GM10847 (cell line): Measurements from ENCODE around the gene ARHGAP28.

Experiments used
- POLR2A ChIP-seq: IDR thresholded peaks from 2 replicates; pipeline ENCODE4 v1.6.1; 2011; ENCODE audit not compliant: insufficient read length; ENCODE audit errors: extremely low read depth

ARHGAP28 gene

GRCh38 chr18:6746386-6746960 lies 17.0 kb downstream of the ARHGAP28 start:
- no peak for TF ChIP-seq POLR2A

DNA sequence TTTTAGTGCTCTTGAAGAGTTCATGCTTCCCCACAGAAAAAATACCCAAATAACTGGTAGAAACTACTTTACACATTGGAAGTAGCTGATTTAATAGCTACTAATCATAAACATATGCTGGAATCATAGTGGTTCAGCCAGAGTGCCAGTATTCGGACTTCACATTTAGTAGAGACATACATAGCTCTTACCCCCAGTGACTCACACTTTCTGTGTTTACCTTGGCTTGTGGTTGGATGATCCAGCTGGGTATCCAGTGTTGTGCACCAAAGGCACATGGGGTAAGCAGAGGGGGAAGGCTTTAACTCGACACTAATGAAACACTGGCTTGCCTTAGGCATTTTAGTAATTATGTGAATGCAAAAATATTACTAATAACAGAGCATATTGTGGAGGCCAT lies 18.1 kb downstream of the ARHGAP28 start:
- no peak for TF ChIP-seq POLR2A

DNA sequence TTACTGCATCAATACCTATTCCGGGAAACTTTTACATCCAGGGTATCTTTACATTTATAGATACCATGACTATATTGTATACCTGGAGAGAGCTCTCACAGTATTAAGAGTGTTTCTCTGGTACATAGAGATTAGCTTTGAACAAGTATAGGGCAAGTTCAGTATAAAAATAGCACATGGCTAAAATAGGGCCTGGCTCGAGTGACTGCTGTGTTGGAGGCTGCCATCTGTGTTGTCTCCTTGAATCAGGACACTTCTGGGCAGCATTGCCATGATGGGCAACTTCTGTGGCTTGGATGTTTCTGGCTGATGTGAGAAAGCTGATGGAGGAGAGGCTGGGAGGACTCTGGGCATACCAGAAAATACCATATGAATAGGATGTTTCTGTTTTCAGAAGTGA lies 18.7 kb downstream of the ARHGAP28 start:
- TF ChIP-seq POLR2A, result no peak

- no peak for TF ChIP-seq POLR2A
These were observed 20.9 kb downstream of the ARHGAP28 start for GRCh38 chr18:6750411-6750810.

DNA sequence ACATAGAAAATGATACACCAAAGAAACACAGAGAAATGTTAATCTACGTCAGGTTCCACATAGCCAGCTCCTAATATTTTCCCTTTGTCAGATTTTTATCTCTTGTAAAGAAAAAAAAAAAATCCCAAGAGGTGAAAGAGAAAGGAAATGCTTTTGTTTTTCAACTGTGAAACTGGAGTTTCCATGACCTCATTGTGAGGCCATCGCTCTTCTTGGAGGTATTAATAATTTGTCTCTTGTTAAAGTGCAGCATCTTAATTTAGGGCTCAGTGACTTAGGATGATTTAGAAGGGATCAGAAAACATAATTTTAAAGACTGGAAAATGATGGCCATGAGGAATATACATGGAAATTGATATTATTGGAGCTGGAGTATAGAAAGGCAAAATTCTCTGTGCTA lies 21.7 kb downstream of the ARHGAP28 start:
- no peak for TF ChIP-seq POLR2A

GRCh38 chr18:6752202-6752860 lies 22.8 kb downstream of the ARHGAP28 start:
- no peak for TF ChIP-seq POLR2A

GRCh38 chr18:6755107-6755506 lies 25.6 kb downstream of the ARHGAP28 start:
- no peak for TF ChIP-seq POLR2A

- no peak for TF ChIP-seq POLR2A
These were observed 28.4 kb downstream of the ARHGAP28 start for GRCh38 chr18:6757931-6758330.

DNA sequence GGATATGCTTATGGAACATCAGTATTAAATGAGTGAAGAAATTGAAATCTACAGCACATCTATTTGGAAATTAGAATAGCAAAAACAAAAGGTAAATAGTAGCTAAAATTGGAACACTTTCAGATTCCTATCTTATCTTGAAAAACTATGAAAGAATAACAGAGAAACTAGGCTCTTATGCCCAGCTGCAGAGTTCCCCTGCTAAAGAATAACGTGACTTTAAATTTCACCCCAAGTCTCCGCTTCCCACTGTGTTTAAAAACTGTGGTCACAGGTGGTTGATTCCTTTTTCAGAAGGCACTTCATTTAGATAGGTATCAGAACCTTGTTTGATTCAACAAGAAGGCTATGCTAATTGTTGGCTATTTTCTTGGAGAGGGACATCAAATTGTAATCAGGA lies 30.1 kb downstream of the ARHGAP28 start:
- TF ChIP-seq POLR2A, result no peak

DNA sequence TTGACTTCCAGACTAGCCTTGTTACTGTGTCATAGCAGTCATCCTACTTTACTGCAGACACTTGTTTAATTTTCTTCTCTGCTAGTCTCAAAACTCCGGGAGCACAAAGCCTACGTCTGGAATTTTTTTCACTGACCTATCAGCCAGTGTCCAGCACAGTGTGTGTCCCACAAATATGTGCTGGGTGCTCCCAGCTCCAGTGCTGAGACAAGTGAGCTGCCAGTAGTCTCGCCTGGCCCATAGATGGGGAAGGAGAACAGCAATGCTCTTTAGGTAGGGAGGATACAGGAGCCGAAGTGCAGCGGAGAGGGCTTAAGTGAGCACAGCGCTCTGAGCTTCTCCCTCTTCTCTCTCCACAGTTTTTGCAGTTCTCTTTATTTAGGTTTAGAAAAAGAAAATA lies 34.0 kb downstream of the ARHGAP28 start:
- no peak for TF ChIP-seq POLR2A

DNA sequence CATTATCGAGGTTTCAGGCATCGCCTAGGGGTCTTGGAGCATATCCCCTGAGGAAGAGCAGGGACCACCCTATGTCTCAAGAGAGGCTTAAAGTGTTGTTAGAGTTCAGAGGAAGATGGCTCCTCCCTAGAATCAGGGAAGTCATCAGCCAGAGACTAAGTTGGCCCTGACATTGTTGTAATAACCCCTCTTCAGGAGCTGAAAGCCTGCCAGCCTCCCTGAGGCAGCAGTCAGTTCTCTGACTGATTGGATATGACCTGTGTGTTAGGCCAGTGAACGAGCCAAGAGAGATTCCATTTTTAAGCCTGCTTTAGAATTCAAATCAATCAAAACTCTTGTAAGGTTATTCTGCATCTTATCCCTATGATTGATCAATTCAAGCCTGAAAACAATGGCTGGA lies 34.9 kb downstream of the ARHGAP28 start:
- no peak for TF ChIP-seq POLR2A

- TF ChIP-seq POLR2A, result no peak
These were observed 44.3 kb downstream of the ARHGAP28 start for GRCh38 chr18:6773777-6774176.

- no peak for TF ChIP-seq POLR2A
These were observed 45.7 kb downstream of the ARHGAP28 start for GRCh38 chr18:6775237-6775636.

DNA sequence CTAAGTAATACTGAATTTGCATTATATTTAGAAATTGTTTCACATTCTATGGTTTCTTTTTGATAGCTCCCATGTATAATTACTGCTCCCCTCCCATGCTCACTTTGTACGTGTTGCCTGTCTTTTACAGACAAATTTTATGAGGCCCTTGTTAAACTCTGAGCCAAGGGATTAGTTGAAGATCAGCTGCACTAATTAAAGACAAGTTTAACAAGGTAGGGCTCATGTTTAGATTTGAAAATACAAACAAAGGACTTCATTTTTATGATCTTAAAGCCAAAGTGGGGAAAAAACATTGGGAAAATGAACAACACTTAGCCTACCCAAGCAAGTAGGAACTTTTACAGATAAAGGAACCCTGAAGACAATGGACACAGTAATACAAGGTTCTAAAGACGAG lies 46.2 kb downstream of the ARHGAP28 start:
- TF ChIP-seq POLR2A, result no peak

- no peak for TF ChIP-seq POLR2A
These were observed 46.7 kb downstream of the ARHGAP28 start for GRCh38 chr18:6776188-6776587.

DNA sequence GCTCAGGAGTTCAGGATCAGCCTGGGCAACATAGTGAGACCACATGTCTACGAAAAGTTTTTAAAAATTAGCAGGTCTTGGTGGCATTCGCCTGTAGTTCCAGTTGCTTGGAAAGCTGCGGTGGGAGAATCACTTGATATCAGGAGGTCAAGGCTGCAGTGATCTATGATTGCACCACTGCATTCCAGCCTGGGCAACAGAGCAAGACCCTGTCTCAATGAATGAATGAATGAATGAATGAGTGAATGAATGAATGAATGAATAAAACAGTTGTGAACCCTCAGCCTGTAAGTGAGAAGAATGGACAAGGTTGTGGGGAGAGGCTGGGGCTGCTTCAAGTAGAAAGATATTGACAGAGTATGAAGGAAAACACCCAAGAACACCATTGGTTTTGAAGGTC lies 48.0 kb downstream of the ARHGAP28 start:
- TF ChIP-seq POLR2A, result no peak

- no peak for TF ChIP-seq POLR2A
These were observed 49.1 kb downstream of the ARHGAP28 start for GRCh38 chr18:6778459-6779247.

DNA sequence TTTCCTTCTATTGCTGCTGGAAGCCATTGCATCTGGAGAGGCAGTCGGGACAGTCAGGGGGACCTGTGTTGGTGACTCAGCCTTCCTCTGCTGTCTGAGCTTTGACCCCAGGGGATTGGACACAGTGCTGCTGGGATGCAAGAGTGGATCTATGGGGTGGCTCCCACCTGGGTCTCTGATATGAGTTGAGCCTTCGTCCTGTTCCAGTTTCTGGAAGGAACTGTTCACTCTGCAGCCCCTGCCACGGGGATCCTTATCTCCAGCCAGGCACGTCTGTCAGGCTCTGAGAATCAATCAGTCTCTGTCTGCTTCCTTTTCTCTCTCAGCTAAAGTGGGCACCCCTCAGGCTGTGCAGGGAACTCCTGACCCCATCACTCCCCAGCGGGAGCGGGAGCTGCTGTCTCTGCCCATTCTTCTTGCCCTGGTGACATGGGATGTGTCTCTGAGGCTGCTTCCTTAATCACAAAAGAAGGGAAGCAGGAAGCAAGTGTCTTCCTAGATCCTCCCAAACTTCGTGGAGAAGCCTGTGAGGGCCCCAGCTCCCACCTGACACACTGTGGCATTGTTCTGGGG lies 51.7 kb downstream of the ARHGAP28 start:
- TF ChIP-seq POLR2A, result no peak
